ENCODE data around the gene ZNF382. TPM values are rescaled to one million over a fixed set of nuclear protein-coding genes. Genes with fewer than 3 reads are reported as not detected.
"Not testable (repeated sequence)": the region's sequence is repeated elsewhere in the genome, so short reads cannot be mapped to it uniquely, and the experiment has no call there.

Gene ZNF382
- total RNA-seq, 4 donors from 2014 or later: 0.53 to 4.4 (median 0.89) TPM

DNA sequence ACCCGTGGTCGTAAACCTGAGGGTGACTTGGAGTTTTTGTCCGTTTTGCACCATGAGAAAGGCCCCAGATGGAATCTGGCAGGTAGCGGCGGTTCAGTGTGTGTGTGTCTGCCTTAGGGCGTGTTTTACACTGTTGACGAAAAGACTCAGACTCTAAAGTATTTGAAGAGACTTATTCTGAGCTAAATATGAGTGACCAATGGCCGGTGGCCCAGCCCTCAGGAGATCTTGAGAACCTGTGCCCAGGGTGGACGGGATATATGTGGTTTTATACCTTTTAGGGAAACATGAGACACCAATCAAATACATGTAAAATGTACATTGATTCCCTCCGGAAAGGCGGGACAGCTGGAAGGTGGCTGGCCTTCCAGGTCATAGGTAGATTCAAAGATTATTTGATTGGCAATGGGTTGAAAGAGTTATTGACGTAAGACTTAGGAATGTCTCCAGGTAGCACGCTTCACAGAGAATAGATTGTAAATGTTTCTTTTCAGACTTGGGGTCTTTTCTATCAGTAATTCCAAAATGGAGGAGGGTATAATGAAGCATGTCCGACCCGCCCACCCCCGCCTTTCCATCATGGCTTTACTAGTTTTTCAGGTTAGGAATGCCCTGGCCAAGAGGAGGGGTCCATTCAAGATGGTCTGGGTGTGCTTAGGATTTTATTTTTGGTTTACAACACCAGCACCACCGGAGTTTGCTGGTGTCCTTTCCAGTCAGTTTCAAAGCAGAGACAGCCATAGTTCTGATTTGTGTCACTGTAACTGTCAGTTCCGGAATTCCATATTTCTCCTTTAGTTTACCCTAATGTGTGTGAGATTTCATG lies 31.0 kb upstream of the ZNF382 start:
- H3K36me3 ChIP-seq: peaks cover 12 to 67% (median 18%) of the 10 kb centered on the region in 3 donors
- intact Hi-C loops (cut with DNase I): no loop called here
- peaks cover 0 to 38% (median under 1%) of the 10 kb centered on the region in 3 donors for H3K9me3 ChIP-seq
- whole genome bisulfite sequencing, 2 donors: 22 to 25% methylated on average over 14 to 17 of the region's 18 CpGs
- peak overlapping the region; percentile 86 to 94 (median 89) for H3K4me3 ChIP-seq
- H3K4me1 ChIP-seq: peaks cover 4 to 22% (median 12%) of the 10 kb centered on the region in 3 donors
- no peak for DNase-seq
- H3K27me3 ChIP-seq: no peaks in the 10 kb centered on the region
- TF ChIP-seq, protein P1, sequence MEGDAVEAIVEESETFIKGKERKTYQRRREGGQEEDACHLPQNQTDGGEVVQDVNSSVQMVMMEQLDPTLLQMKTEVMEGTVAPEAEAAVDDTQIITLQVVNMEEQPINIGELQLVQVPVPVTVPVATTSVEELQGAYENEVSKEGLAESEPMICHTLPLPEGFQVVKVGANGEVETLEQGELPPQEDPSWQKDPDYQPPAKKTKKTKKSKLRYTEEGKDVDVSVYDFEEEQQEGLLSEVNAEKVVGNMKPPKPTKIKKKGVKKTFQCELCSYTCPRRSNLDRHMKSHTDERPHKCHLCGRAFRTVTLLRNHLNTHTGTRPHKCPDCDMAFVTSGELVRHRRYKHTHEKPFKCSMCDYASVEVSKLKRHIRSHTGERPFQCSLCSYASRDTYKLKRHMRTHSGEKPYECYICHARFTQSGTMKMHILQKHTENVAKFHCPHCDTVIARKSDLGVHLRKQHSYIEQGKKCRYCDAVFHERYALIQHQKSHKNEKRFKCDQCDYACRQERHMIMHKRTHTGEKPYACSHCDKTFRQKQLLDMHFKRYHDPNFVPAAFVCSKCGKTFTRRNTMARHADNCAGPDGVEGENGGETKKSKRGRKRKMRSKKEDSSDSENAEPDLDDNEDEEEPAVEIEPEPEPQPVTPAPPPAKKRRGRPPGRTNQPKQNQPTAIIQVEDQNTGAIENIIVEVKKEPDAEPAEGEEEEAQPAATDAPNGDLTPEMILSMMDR (IDR thresholded peaks at IDR 0.05): no peak
- no peak for TF ChIP-seq POLR2A (IDR thresholded peaks at IDR 0.05)
- H3K27ac ChIP-seq: peak overlapping the region; percentile 88 to 93 (median 90)

DNA sequence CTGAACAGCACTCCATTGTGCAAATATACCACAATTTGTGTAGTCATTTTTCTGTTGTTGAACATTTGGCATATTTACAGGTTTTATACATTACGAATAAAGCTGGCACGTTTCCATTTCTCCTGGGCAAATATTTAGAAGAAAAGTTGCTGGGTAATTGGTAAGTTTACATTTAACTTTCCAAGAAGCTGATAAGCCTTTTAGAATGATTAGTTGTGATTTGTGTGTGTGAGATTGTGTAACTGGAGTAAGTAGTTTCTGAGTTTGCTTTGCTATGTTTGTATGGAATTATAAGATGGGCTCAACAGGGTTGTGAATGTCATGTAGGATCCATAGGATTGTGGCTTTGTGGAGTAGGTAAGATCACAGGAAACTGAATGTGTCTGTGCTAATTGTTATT lies 30.4 kb upstream of the ZNF382 start:
- Histone ChIP-seq H3K27ac (peak overlapping the region in 1 of 4 donors; percentile 89), H3K27me3 (no peaks in the 10 kb centered on the region), H3K4me1 (peaks cover 4 to 22% (median 12%) of the 10 kb centered on the region in 3 donors), H3K36me3 (peaks cover 15 to 67% (median 23%) of the 10 kb centered on the region in 3 donors), H3K9me3 (peaks cover 0 to 38% (median 0%) of the 10 kb centered on the region in 3 donors), H3K4me3 (peak overlapping the region in 1 of 4 donors; percentile 94)
- intact Hi-C loops (cut with DNase I): no loop called here
- TF ChIP-seq, protein P1 (IDR thresholded peaks at IDR 0.05): no peak
- no peak for TF ChIP-seq POLR2A (IDR thresholded peaks at IDR 0.05)
- WGBS, 2 donors: 34 to 53% methylated on average over 2 of the region's 2 CpGs
- no peak for DNase-seq

DNA sequence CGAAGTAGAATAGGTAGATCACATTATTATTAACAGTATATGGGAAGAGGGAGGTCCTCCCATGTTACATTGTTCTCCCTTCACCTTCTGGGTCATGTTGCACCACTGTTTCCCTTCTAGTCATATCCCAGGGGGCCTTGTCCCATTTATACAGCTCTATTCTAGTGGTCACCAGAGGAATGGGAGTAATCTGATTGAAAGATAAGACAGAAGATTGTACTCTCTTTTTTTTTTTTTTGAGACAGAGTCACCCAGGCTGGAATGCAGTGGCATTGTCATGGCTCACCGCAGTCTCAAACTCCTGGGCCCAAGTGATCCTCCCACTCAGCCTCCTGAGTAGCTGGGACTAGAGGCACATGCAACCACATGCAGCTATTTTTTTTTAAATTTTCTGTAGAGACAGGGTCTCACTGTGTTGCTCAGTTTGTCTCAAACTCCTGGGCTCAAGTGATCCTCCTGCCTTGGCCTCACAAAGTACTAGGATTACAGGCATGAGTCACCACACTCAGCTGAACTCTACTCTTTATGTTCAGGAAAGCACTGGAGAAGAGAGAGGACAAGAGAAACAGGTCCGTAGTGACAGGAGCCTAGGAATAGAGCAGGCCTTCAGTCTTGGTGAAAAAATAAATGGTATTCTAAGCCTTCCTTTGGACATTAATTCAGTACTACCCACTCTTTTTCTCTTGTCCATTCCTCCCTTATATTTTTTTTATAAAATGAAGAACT lies 27.7 kb upstream of the ZNF382 start:
- intact Hi-C loops (cut with DNase I): no loop called here
- no peak for DNase-seq
- Histone ChIP-seq H3K27ac (no peak overlapping the region), H3K4me1 (peaks cover 0 to 15% (median 9%) of the 10 kb centered on the region in 3 donors), H3K9me3 (peaks cover 0 to 55% (median 0%) of the 10 kb centered on the region in 3 donors), H3K27me3 (no peaks in the 10 kb centered on the region), H3K4me3 (no peak overlapping the region), H3K36me3 (peaks cover 15 to 72% (median 29%) of the 10 kb centered on the region in 3 donors)
- 95 to 98% methylated on average over 3 of the region's 3 CpGs for WGBS, 2 donors
- no peak for TF ChIP-seq POLR2A (IDR thresholded peaks at IDR 0.05)
- TF ChIP-seq, protein P1 (IDR thresholded peaks at IDR 0.05): no peak

DNA sequence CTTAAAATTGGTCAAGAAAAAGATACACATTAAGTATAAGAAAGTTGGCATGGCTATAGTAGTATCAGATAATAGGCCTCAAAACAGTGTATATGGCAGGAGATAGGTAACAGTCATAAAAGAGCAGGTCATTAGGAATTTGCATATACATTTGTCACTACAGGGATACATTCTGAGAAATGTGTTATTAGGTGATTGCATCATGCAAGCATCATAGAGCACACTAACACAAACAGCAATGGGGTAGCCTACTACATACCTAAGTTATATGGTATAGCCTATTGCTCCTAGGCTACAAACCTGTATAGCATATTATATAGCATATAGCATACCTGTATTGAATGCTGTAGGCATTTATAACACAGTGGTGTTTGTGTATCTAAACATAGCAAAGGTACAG lies 25.9 kb upstream of the ZNF382 start:
- H3K27me3 ChIP-seq: no peaks in the 10 kb centered on the region
- H3K9me3 ChIP-seq: peaks cover 0 to 65% (median 0%) of the 10 kb centered on the region in 3 donors
- peaks cover 15 to 82% (median 29%) of the 10 kb centered on the region in 3 donors for H3K36me3 ChIP-seq
- no peak for DNase-seq
- H3K4me1 ChIP-seq: peaks cover 0 to 8% (median 4%) of the 10 kb centered on the region in 3 donors
- no peak overlapping the region for H3K4me3 ChIP-seq
- intact Hi-C loops (cut with DNase I): no loop called here
- no peak overlapping the region for H3K27ac ChIP-seq
- TF ChIP-seq, protein P1 (IDR thresholded peaks at IDR 0.05): no peak
- TF ChIP-seq POLR2A (IDR thresholded peaks at IDR 0.05): no peak

DNA sequence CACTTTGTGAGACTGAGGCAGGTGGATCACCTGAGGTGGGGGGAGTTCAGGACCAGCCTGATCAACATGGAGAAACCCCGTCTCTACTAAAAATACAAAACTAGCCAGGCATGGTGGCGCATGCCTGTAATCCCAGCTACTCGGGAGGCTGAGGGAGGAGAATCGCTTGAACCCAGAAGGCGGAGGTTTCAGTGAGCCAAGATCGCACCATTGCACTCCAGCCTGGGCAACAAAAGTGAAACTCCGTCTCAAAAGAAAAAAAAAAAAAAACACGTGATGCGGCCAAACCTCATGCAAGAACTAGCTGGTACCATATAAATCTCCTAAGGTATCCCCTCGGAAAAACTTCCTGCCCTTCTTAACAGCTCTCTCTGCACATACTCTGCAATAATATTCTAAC lies 2.4 kb upstream of the ZNF382 start:
- intact Hi-C loops (cut with DNase I); H3K27me3 ChIP-seq; H3K9me3 ChIP-seq; DNase-seq; H3K36me3 ChIP-seq; H3K27ac ChIP-seq; H3K4me3 ChIP-seq: not testable (repeated sequence)
- WGBS, 2 donors: 87 to 99% methylated on average over 8 to 10 of the region's 10 CpGs
- H3K4me1 ChIP-seq: peaks cover 4 to 19% (median 9%) of the 10 kb centered on the region in 3 donors

Data from esophagus squamous epithelium (tissue), 5 donors.